ENCODE data around the gene CCDC187.

CCDC187 gene

GRCh38 chr9:136305804-136306203 is 1.9 kb upstream of the CCDC187 start:
- TF ChIP-seq GATA2 (IDR thresholded peaks at IDR 0.05; ENCODE audit: low read depth, low read length): no peak; the same call in 1 of the 2 replicates
- TF ChIP-seq GATA3 (IDR thresholded peaks at IDR 0.05; ENCODE audit: low read depth, low read length): no peak

GRCh38 chr9:136304981-136305380 is 1.1 kb upstream of the CCDC187 start:
- TF ChIP-seq GATA3 (IDR thresholded peaks at IDR 0.05; ENCODE audit: low read depth, low read length): no peak

- TF ChIP-seq GATA3 (IDR thresholded peaks at IDR 0.05; ENCODE audit: low read depth, low read length): no peak
Measured at GRCh38 chr9:136304456-136304855, 562 bp upstream of the CCDC187 start.

- TF ChIP-seq GATA2 (IDR thresholded peaks at IDR 0.05; ENCODE audit: low read depth, low read length) (no peak), GATA3 (IDR thresholded peaks at IDR 0.05; ENCODE audit: low read depth, low read length) (no peak)
Measured at GRCh38 chr9:136303066-136303824, 649 bp downstream of the CCDC187 start.

- no peak for TF ChIP-seq GATA3 (IDR thresholded peaks at IDR 0.05; ENCODE audit: low read depth, low read length)
- no peak for TF ChIP-seq GATA2 (IDR thresholded peaks at IDR 0.05; ENCODE audit: low read depth, low read length)
Measured at GRCh38 chr9:136302527-136302926, 1.4 kb downstream of the CCDC187 start.

GRCh38 chr9:136300866-136301265 is 3.0 kb downstream of the CCDC187 start:
- TF ChIP-seq GATA3 (IDR thresholded peaks at IDR 0.05; ENCODE audit: low read depth, low read length): no peak
- TF ChIP-seq GATA2 (IDR thresholded peaks at IDR 0.05; ENCODE audit: low read depth, low read length): no peak

GRCh38 chr9:136300016-136300545 is 3.8 kb downstream of the CCDC187 start:
- TF ChIP-seq GATA2 (IDR thresholded peaks at IDR 0.05; ENCODE audit: low read depth, low read length) (no peak), GATA3 (IDR thresholded peaks at IDR 0.05; ENCODE audit: low read depth, low read length) (no peak)

GRCh38 chr9:136299541-136299940 is 4.4 kb downstream of the CCDC187 start:
- no peak for TF ChIP-seq GATA3 (IDR thresholded peaks at IDR 0.05; ENCODE audit: low read depth, low read length)
- TF ChIP-seq GATA2 (IDR thresholded peaks at IDR 0.05; ENCODE audit: low read depth, low read length): no peak

- TF ChIP-seq GATA2 (IDR thresholded peaks at IDR 0.05; ENCODE audit: low read depth, low read length): no peak
- TF ChIP-seq GATA3 (IDR thresholded peaks at IDR 0.05; ENCODE audit: low read depth, low read length): no peak
Measured at GRCh38 chr9:136299116-136299515, 4.8 kb downstream of the CCDC187 start.

- TF ChIP-seq GATA2 (IDR thresholded peaks at IDR 0.05; ENCODE audit: low read depth, low read length) (no peak), GATA3 (IDR thresholded peaks at IDR 0.05; ENCODE audit: low read depth, low read length) (no peak)
Measured at GRCh38 chr9:136297766-136298735, 5.8 kb downstream of the CCDC187 start.

- TF ChIP-seq GATA3 (IDR thresholded peaks at IDR 0.05; ENCODE audit: low read depth, low read length) (no peak), GATA2 (IDR thresholded peaks at IDR 0.05; ENCODE audit: low read depth, low read length) (no peak)
Measured at GRCh38 chr9:136297016-136297691, 6.7 kb downstream of the CCDC187 start.

- TF ChIP-seq GATA2 (IDR thresholded peaks at IDR 0.05; ENCODE audit: low read depth, low read length): no peak
Measured at GRCh38 chr9:136296434-136297015, 7.4 kb downstream of the CCDC187 start.

GRCh38 chr9:136295542-136296433 is 8.1 kb downstream of the CCDC187 start:
- TF ChIP-seq GATA3 (IDR thresholded peaks at IDR 0.05; ENCODE audit: low read depth, low read length): no peak
- no peak for TF ChIP-seq GATA2 (IDR thresholded peaks at IDR 0.05; ENCODE audit: low read depth, low read length)
